GM21576 (cell line): ENCODE measurements around the gene DNAJC24.
"Not testable (repeated sequence)": the region's sequence is repeated elsewhere in the genome, so short reads cannot be mapped to it uniquely, and the experiment has no call there.

Experiments used
- ATAC-seq: cut with Tn5 transposase; IDR thresholded peaks from one replicate; pipeline ENCODE4 v1.9.1; 2021; ENCODE audit warnings: mild to moderate bottlenecking, moderate library complexity; ENCODE audit not compliant: unreplicated experiment

DNAJC24 gene

GRCh38 chr11:31369348-31370329 lies at the start of gene DNAJC24, which contains the start of gene DCDC1:
Gene DNAJC24 (plus strand): TSS chr11:31369860. CDS start chr11:31370749, 889 bp downstream.
Gene DCDC1 (minus strand): TSS chr11:31369739. CDS start chr11:31328280, 41,459 bp downstream.
- peak; percentile 99 for ATAC-seq

GRCh38 chr11:31321494-31321893 lies 48.2 kb upstream of the DNAJC24 start:
- not testable (repeated sequence) for ATAC-seq

- no peak for ATAC-seq
Measured at GRCh38 chr11:31323145-31323544, 46.5 kb upstream of the DNAJC24 start.

GRCh38 chr11:31325160-31325559 lies 44.5 kb upstream of the DNAJC24 start:
- ATAC-seq, result no peak

GRCh38 chr11:31326470-31327148 lies 43.1 kb upstream of the DNAJC24 start:
- ATAC-seq, result peak; percentile 79

DNA sequence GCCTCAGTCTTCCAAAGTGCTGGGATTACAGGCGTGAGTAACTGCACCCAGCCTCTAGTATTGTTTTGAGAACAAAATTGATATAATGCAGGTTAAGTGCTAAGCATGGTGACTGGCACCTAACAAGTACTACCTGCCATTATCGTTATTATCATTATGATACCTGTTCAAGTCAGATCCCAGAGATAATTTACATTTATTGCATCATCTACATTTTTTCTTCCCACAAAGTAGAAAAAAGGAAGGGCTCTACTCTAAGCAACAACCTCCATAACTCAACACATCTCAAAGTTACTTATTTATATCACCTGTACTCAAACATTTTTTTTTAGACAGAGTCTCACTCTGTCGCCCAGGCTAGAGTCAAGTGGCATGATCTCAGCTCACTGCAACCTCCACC lies 42.2 kb upstream of the DNAJC24 start:
- no peak for ATAC-seq

GRCh38 chr11:31328697-31329096 lies 41.0 kb upstream of the DNAJC24 start:
- ATAC-seq, result no peak

DNA sequence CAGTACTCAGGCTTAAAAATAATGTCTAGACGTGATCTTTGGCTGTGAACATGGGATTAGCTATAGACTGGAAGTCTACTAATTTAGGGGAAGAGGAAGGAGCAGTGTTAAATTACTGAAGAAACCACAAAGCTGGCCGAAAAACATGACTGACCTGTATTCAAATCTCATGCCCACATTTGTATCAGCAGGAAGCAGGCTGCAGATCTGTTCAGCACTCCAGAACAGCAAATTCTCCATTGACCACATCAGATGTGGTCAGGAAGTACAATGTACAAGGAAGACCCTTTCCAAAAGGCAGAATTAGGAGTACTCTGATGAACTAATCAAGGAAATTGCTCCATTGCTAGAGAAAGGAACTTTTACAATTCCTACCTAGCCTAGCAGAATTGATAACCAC lies 31.9 kb upstream of the DNAJC24 start:
- no peak for ATAC-seq

DNA sequence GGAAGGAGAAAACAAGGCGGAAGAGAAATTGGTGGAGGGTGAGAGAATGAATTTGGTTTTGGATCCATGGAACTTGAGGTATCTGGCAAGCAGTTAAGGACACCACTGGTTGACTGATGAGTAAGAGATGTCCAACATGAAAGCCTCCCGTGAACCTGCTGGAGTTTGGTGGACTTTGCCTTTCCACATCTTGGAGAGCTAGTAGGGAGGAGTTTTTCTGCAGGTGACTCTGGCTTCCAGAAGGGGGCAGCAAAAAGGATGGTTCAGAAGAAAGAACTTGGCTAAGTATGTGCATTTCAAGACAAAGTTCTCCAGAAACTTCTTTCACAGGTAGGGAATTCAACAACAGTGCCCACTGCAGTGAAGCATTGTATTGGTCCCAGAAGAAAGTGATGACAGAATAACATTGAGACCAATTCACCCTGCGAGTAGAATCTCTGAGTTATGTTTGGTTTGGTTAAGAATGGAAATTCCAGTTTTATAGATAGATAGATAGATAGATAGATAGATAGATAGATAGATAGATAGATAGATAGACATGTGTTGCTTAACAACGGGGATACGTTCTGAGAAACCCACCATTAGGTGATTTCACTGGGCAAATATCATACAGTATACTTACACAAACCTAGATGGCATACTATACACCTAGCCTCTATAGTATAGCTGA lies 28.6 kb upstream of the DNAJC24 start:
- ATAC-seq, result no peak

GRCh38 chr11:31351168-31351567 lies 18.5 kb upstream of the DNAJC24 start:
- no peak for ATAC-seq

GRCh38 chr11:31355131-31355530 lies 14.5 kb upstream of the DNAJC24 start:
- ATAC-seq, result no peak

- ATAC-seq, result no peak
Measured at GRCh38 chr11:31355817-31356216, 13.8 kb upstream of the DNAJC24 start.

GRCh38 chr11:31361743-31362142 lies 7.9 kb upstream of the DNAJC24 start:
- ATAC-seq, result no peak

DNA sequence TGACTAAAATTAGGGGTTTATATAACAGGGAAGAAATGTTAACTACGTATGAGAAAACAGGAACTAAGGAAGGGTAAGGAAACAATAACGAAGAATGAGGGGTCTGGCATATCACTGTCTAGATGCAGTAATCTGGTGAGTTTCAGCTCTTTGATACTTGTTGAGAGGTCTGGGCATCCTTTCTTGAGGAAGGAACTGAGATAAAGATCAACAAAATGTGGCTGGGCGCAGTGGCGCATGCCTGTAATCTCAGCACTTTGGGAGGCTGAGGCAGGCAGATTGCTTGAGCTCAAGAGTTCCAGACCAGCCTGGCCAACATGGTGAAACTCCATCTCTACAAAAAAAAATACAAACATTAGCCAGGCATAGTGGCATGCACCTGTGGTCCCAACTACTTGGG lies 2.9 kb upstream of the DNAJC24 start:
- ATAC-seq, result no peak

DNA sequence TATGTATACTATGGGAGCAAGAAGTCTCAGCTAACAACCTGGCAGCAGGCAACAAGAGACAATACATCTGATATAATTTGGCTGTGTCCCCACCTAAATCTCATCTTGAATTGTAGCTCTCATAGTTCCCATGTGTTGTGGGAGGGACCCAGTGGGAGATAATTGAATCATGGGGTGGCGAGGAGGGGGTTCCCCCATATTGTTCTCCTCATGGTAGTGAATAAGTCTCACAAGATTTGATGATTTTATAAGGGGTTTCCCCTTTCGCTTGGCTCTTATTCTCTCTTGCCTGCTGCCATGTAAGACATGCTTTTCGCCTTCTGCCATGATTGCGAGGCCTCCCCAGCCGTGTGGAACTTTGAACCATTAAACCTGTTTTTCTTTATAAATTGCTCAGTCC lies 6.2 kb downstream of the DNAJC24 start:
- ATAC-seq, result no peak

- no peak for ATAC-seq
Measured at GRCh38 chr11:31383116-31383515, 13.5 kb downstream of the DNAJC24 start.

GRCh38 chr11:31387379-31387778 lies 17.7 kb downstream of the DNAJC24 start:
- no peak for ATAC-seq

DNA sequence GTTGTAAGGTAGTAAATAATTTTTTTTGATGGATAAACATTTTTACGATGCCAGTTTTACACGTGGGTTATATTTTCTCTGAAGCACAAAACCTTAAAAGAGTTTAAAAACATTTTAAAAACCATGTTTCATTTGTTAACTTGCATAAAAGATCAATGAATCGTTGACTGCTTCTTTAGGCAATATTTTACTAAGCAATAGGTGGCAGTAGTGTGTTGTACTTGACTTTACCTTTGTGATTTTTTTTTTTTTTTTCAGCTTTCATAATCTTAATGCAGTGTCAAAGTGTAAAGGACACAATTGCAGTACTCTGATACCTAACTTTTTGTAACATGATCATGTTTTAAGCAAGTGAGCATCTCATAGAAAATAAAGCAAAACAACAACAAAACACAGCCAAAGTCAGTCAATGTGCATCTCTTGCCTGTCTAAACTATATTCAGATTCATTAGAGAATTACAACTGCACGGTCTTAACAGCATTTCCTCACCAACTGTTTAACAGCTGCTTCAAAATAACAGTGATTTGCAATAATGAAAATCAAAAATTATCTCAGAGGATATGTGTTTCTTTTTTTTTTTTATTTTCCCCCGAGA lies 27.7 kb downstream of the DNAJC24 start:
- no peak for ATAC-seq

DNA sequence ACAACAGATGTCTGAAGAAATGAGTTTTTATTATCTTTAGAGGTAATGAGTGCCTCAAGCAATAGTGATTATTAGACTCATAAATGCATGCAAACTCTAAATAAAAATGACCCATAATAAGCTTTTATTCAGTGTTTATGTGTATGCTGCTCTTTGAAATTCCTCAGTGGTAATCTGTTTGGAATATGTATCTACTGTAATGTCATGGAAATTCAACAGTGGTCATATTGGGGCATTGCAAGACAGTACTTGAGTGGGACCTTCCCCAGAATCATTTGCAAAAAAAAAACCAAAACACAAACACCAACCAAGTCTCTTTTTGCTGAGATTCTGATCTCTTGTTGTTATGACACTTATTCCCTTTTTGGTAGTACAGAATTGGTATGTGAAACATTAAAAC lies 35.0 kb downstream of the DNAJC24 start:
- no peak for ATAC-seq

DNA sequence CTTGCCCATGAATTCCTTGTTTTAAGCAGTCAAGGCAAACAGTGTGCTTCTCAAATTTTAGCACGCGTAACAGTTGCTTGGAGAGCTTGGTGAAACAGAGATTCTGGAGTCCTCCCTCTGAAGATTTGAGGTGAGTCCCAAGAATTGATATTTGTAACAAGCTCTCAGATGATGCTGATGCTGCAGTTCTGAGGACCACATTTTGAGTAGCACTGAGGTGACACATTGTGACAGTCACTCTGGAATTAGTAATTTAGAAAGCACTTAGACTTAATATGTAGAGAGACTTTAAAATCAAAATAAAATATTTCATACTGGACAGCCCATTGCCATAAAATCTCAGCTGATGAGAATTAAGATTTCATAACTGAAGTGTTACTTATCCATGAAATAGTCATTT lies 38.5 kb downstream of the DNAJC24 start:
- no peak for ATAC-seq

DNA sequence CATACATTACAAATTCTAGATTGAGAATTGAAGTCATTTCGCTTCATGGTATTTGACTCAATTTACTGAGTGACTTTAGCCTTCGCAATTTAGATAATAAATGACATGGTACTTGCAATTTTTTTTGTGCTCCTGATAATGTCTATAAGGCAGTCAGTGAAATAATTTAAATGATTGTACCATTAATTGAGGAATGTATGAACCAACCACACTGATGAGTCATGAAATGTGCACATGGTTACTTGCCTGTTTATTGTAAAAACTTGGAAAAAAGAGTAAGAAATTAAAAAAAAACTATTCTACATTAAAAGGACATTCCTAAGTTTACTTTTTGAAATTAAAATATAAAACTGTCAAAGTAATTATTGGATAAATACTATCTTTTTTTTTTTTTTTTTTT lies 43.3 kb downstream of the DNAJC24 start:
- no peak for ATAC-seq
